Fibroblast of lung (primary cell): Measurements from ENCODE around the gene RGS10.

Experiments used
- CTCF ChIP-seq, 2 donors: IDR thresholded peaks in 1 of 2; conservative IDR thresholded peaks in 1 of 2; 1 replicate in 1 of 2; 2 replicates in 1 of 2; pipeline ENCODE4 v1.5.1; 2011 to 2012; ENCODE audit warnings: low read length in 2 of 2, control low read depth in 1 of 2, inconsistent platforms in 1 of 2, low read depth in 1 of 2, mild to moderate bottlenecking in 1 of 2
- EZH2 ChIP-seq: IDR thresholded peaks from 2 replicates; pipeline ENCODE4 v1.5.1; 2012; ENCODE audit warnings: low read length, control low read depth, mild to moderate bottlenecking; ENCODE audit errors: missing control alignments

GRCh38 chr10:119459681-119460340 is 82.7 kb downstream of the RGS10 start:
- no peak for TF ChIP-seq CTCF (conservative IDR thresholded peaks at IDR 0.05 in 1 of 2, IDR thresholded peaks at IDR 0.05 in 1 of 2; ENCODE audit: low read depth in 1 of 2, low read length in 2 of 2)
- no peak for TF ChIP-seq EZH2
